Vagina (tissue), 2 donors: Measurements from ENCODE around the gene GPANK1.

ENCODE experiments used
- CTCF ChIP-seq, 3 experiments: fragments of 450-650 bp in 2 of 3; fragments of 200-600 bp in 1 of 3; sonication (generic) in 1 of 3; IDR thresholded peaks; one replicate each; pipeline ENCODE4 v1.5.1; 2017 to 2019; ENCODE audit warnings: antibody characterized with exemption in 3 of 3, mild to moderate bottlenecking in 2 of 3, moderate library complexity in 2 of 3
- POLR2A ChIP-seq, 2 donors: fragments of 450-650 bp; IDR thresholded peaks; one replicate each; pipeline ENCODE4 v1.6.1; 2017; ENCODE audit warnings: antibody characterized with exemption in 2 of 2, mild to moderate bottlenecking in 2 of 2, moderate library complexity in 2 of 2

- TF ChIP-seq CTCF (IDR thresholded peaks at IDR 0.05) (no peak), POLR2A (IDR thresholded peaks at IDR 0.05) (peak in 1 of 2 donors; percentile 74)
Measured at GRCh38 chr6:31620586-31621319, 44.0 kb downstream of the GPANK1 start, which contains the start of gene PRRC2A.
